RPMI8226 (cell line): Measurements from ENCODE around the gene BCL11A.
A peak's percentile ranks its signal among the peaks of the same experiment; 100 is the strongest.

Source experiments
- DNase-seq: peaks from one replicate; pipeline ENCODE4 v3.0.0-alpha.2; 2015

The BCL11A gene

DNA sequence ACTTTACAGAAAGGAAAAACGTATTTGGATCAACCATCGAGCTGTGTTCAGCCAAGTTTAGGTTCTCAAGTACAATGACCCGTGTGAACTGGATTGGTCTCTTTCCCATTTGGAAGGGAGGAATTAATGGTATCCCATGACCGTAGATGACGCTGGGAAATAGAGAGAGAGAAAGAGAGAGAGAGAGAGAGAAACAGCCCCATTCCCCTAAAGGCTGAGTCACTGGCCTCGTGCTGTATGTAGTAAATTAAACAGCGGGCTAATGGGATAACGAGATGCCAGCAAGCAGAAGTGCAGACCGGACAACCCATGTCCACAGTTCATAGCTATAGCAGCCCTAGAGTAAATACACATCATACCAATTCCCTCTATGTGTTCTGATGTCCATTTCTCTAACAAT lies 99.6 kb downstream of the BCL11A start:
- no peak for DNase-seq

DNA sequence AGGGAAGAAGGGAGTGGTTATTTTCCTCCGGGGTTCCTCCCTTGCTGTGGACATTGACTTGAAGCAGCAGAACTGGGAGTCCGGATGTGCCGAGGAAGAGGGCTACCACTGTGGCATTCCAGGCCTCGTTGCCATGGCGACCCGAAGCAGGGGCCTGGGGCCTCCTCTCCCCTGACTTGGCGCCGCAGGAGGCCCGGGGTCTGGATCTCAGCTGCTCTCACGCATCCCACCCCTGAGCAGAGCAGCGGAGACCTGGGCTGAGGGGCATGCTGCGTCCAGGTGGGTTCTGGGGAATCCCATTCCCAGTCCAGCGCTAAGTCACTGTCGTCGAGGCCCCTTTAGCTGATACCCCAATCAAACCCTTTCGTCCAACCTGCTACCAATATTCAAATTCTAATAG lies 100.2 kb downstream of the BCL11A start:
- DNase-seq, result no peak

GRCh38 chr2:60450488-60450887 lies 103.0 kb downstream of the BCL11A start:
- no peak for DNase-seq

DNA sequence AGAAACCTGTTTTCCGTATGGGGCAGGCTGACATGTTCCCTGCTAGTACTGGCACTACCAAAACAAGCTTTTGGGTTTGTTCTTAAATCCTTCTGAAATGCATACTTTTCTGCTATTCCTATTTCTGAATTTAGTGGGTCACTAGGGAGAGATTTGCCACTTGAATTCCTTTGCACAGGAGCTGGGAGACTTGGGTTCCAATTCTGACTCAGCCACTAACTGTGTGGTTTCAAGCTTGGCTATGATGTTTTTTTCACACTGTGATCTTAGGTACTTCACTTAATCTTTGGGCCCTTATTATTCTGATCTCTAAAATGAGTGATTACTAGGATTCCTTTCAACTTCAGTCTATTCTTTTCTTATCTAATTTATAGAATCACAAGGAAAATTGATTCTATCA lies 105.5 kb downstream of the BCL11A start:
- DNase-seq, result no peak

GRCh38 chr2:60446413-60447267 lies 106.8 kb downstream of the BCL11A start:
- no peak for DNase-seq

GRCh38 chr2:60445684-60446179 lies 107.7 kb downstream of the BCL11A start:
- peak; percentile 46 for DNase-seq

- no peak for DNase-seq
Observed at GRCh38 chr2:60442608-60443007, 110.8 kb downstream of the BCL11A start.

DNA sequence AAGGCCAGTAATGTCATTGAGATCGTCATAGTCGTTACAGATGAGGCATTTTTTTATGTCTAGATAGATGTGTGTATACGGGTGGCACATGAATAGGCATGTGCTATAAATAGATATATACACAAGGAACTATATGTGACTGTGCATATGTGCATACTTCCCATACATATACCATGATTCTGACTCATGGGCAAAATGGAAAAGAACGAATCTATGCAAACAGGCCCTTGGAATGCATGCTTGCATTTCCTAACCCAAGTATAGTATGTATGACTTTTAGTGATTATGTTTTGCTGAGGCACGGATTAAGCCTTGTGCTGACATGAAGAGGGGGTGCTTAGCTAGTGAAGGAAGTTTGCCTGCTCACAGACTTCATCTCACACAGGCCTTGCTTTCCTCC lies 111.7 kb downstream of the BCL11A start:
- no peak for DNase-seq

- DNase-seq, result peak; percentile 0
Observed at GRCh38 chr2:60440767-60441163, 112.7 kb downstream of the BCL11A start.

DNA sequence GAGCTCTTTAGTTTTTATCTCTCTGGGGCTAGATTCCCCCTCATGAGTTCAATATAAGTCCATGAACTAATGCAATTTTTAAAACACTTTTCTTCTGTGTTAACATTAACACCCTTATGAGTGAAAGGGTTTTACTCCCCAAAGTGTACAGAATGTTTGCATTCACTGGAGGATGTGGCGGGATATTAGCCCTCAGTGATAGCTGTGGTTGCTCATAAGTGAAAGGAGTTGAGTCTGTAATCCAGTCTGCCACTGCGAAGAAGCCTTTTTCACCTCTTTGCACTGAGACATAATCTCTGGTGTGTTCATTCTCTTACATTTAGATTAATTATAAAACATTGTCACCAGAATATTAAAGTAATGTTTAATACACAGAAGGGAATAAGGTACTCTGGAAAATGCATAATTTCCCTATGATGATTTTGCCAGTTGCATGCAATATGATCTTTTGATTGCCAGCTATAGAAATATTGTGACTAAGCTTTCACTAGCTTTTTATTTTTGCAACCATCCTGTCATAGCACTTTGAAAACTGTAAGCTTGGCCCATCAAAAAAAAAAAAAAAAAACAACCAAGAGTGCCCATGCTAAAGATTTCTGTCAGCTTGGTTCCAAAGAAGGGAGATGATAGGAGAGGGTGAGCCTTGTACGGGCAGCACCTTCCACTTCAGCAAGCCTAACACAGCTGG lies 113.2 kb downstream of the BCL11A start:
- no peak for DNase-seq

DNA sequence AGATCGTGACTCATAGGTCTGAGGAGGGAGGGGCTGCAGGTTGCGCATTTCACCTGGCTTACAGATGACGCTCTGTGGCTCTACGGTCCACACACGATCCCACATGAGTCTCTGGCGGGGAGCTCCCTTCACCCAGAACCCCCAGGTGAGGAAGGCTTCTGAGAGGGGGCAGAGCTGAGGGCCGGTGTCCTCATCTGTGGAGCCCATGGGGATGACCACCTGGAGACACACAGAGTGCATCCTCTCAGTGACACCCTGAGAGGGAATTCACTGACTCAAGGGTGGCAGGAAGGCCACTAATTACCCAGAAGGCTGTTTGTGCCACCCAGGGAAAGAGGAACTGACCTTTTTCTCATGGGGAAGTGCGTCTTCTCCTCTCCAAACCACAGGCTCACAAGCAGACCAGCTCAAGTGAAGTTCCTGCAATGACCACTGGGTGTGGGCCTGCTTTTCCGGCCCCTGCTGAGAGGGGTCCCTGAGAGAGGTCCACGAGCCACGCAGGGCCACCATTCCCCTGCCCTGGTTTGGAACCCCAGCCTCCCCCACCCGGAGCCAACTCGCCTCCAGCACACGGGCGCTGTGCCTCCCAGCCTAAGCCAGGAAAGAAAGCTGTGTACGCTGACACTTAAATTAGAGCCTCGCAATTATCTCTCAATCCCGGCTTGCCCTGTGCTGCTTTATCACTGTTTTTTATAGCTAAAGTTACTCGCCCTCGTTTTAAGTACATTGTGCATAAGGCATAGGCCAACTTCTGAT lies 114.1 kb downstream of the BCL11A start:
- peak; percentile 85 for DNase-seq

- DNase-seq, result no peak
Observed at GRCh38 chr2:60438653-60439052, 114.8 kb downstream of the BCL11A start.

DNA sequence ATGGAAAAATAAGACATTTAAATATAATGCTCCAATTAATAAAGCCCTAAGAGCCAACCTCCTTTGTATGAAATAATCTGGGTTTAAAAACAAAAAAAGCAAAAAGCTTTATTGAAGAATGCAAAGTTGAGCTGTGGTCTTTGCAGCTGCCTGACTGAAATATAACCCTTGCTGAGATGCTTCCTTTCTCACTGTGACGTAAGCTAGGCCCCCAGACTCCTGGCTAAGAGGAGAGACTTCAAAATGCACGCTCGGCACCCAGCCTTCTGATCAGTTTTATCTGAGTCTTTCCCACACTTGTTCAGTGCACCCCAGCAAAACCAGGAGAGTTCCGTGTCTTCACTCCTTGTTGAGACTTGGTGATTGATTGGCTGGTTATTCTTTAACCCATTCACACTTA lies 115.3 kb downstream of the BCL11A start:
- peak; percentile 1 for DNase-seq

DNA sequence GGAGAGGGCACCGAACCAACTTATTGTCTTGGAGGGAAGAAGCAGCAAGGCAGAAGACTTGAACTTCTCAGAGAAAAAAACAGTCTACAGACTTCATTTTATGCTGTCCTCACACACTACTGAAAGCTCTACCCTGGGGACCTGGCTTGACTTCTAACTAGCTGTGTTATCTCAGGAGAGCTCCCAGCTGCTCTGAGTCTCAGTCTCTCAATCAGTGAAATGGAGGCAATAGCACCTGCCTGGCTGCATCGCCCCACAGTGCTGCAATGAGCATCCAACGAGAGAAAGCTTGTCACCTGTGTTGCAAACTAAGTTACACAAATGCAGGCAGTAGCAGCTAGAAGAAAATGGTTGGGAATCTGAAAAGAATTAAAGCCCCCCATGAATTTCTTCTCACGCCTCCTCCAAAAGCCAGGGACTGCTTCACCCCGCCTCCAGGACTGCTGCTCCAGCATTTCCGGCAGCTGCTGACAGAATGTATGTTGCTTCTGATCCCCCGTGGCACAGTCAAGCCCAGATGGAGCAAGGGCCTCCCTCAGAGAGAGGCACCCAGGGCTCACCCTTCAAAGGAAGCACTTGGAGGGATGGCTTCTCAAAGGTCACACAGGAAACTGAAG lies 116.3 kb downstream of the BCL11A start:
- no peak for DNase-seq

DNA sequence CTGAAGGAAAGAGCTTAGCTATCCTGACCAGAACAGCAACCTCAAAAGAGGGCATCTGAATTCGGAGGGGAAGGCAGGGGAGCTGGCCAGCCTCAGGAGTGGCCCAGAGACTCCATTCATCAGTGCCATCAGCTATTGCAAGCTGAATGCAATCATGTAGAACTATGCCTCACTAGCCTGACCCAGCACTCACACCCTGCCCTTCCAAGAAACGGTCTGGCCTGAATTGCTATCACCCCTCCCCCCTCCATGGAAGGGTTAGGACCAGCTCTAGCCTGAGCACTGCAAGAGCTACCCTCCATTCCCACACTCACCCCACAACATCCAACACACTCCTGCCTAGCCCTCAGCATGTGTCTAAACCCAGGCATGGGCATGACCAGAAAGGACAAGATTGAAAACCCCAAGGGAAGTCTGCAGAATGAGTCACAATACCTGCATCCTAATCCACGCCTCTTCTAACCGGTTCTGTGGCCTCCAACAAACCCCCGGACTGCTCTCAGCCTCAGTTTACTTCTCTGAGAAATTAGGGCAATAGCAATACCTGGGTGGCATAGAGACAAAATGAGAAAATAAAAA lies 120.3 kb downstream of the BCL11A start:
- DNase-seq, result no peak

GRCh38 chr2:60432035-60432601 lies 121.3 kb downstream of the BCL11A start:
- no peak for DNase-seq

GRCh38 chr2:60429681-60430080 lies 123.8 kb downstream of the BCL11A start:
- DNase-seq, result no peak

- DNase-seq, result no peak
Observed at GRCh38 chr2:60426880-60427279, 126.6 kb downstream of the BCL11A start.

DNA sequence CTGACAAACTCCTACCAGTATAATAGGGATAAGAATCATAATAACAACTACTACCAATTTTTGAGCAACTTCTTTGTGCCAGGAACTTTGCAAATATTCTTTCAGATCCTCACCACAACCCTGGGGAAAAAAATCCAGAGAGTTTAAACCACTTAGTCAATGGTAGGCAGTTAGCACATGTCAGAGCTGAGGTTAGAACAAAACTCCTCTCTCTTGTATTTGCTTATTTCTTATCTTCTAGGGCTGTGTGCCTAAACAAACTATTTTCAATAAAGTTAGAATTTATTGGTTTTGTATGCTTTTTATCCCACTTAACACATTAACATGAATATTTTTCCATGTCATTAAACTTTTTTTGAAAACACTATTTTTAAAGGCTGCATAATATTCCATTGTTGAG lies 127.1 kb downstream of the BCL11A start:
- DNase-seq, result no peak

DNA sequence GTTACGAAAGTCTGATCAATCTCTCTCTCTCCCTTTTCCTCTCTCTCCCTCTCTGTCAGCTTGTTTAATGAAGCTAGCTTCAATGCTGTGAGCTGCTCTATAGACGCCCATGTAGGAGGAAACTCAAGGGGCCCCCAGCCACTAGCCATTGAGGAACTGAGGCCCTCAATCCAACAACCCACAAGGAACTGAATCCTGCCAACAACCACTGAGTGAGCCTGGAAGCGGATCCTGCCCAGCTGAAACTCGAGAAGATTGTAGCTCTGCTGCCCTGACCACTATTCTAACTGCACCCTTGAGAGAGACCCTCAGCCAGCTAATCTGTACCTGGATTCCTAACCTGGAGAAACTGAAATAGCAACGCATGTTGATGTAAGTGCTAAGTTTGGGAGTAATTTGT lies 129.2 kb downstream of the BCL11A start:
- no peak for DNase-seq

DNA sequence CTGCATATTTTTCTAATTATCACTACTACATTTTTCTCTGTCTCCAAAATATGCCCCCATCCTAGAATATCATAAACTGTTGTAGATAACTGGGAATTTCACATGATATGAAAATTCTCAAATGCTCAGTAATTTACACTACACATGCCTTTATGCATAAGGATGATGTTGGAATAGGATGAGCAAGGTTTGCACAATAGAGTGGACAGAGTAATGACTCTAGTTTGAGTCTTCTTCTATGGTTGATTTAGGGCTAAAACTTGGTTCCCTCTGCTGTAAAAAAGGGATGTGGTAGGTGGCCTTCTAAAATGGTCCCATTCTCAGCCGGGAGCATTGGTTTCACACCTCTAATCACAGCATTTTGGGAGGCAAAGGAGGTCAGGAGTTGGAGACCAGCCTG lies 129.9 kb downstream of the BCL11A start:
- no peak for DNase-seq

DNA sequence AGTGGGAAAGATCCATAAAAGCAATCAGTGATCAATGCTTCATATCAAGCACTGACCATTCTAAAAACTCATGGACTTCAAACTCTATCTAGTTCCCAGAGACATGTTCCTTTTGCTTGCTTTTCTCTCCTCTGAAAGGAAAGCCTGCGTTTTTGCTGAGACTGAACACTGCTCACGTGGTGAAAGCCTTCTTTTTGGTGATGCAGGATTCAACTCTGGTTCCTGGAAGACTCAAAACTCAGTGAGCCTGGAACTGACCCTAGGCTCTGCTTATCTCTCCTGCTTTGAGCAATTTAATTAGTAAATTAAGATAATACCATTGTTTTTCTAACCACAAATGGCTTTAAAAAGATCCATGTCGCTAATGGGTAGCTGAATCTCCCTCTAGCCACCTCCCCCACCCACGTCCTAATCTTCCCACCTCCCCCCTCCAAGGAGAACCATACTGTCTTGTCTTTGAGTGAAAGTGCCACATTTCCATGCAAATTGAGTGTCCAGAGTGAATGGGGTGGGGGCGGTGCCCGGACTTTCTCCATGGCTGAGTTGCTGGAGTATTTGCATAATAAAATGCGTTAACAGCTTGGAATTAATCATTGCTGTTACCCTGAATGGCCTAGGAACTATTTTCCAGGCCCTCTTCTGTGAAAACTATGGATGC lies 130.5 kb downstream of the BCL11A start:
- no peak for DNase-seq
